Amygdala (tissue), 56 donors: ENCODE measurements around the gene RNF19B.
A peak's percentile ranks its signal among the peaks of the same experiment; 100 is the strongest.
"Not testable (repeated sequence)": the region's sequence is repeated elsewhere in the genome, so short reads cannot be mapped to it uniquely, and the experiment has no call there.

Source experiments
- DNase-seq, 56 donors: peaks; one replicate each; lab custom pipeline; 2025; lab: John Stamatoyannopoulos, UW

Gene RNF19B

DNA sequence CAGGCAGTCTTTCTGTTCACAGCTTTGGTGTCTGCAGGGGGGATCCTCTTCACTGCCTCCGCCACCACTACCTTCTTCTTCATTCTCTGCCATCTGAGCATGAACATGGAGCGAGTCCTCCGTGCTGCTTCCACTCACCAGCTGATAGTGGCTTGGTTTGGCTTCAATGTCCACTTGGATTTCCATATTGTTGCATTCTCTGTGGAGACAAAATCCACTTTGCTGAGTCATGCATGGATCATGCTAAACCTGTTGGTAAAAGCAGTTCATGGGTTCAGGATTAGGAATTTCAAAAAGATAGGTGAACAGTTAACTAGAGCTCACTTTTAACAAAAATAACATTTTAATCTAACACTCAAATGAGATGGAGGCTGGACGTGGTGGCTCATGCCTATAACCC is 27.5 kb downstream of the RNF19B start:
- DNase-seq: no peak

DNA sequence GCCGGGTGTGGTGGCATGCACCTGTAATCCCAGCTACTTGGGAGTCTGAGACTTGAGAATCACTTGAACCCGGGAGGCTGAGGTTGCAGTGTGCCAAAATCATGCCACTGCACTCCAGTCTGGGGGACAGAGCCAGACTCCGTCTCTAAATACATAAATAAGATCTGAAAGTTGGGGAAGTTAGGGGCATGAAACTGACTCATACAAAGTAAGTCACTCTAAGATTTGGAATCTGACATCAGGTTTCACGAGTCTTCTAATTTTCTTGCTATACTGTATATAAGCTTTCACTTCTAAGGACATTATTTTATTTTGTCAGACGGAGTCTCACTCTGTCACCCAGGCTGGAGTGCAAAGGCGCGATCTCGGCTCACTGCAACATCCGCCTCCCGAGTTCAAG is 30.1 kb downstream of the RNF19B start:
- no peak for DNase-seq

DNA sequence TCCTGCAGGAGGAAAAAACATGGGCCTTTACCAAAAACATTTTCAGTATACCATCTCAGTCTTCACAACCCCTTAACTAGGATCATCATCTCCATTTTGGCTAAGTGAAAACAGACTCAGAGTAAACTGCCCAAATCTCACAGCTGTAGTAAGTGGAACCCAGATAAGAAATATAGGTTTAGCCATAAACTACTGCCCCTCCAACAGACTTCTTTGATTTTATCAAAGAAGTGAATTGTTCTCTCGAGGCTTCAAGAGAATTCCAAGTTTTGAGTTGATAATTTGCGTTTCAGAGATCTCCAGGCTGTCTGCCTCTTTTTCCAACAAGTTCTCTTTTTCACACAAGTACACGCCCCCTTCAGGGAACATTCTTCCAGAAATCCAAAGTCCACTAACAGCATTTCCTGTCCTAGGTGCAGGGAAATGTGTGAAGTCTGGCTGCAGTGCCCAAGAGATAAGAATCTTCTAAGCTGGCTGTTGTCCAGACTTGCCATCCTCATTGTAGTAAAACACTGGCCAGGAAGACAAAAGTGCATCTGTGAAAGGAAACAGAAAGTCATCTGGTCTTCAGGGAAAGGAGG is 30.8 kb downstream of the RNF19B start:
- no peak for DNase-seq

DNA sequence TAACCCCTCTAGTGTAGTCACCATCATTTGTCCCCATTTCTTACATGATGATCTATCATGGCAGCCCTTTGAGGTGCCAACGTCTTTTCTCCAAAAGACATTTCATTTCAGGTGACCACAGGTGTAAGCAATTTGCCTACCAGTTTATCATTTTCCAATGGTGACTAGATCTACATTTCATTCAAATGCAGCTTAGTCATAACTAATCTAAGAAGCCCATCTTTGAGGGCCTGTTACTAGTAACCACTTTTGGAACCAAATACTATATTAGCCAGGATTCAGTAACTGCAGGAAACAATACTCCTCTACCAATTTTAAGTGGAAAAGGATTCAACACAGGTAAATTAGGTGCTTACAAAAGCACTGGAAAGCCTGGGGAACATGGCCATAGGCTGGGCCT is 32.8 kb downstream of the RNF19B start:
- no peak for DNase-seq

DNA sequence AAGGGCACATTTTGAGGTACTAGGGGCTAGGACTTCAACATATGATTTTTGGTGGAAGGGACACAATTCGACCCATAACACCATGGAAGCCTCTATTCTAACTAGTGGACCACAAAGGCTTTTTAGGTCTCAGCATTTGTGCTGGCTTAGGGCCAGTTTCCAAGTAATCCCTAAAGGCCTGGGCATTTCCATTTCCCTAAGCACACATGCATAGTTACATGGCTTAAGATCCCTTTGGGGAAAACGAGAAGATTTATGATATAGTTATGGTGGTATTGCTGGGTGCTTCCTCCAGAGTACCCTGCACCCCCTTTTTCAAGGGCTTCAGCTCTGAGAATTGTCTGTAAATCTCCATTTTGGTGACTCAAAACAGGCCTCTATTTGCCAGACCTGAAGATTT is 35.2 kb downstream of the RNF19B start:
- no peak for DNase-seq

DNA sequence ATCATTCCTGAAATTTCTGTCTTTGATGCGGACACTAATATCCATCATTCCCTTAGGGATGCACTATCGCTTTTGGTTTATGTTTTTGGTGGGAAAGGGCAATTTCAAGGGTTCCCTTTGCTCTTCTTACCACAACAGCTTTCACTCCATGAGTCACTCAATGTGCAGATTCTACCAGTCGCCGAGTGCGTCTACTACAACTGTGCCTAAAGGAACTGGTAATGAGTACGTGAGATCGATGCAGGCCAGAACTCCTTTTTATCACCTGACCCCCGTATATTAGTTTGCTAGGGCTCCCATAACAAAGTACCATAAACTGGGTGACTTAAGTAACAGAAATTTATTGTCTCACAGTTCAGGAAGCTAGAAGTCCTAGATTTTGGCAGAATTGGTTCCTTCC is 35.9 kb downstream of the RNF19B start:
- no peak for DNase-seq

DNA sequence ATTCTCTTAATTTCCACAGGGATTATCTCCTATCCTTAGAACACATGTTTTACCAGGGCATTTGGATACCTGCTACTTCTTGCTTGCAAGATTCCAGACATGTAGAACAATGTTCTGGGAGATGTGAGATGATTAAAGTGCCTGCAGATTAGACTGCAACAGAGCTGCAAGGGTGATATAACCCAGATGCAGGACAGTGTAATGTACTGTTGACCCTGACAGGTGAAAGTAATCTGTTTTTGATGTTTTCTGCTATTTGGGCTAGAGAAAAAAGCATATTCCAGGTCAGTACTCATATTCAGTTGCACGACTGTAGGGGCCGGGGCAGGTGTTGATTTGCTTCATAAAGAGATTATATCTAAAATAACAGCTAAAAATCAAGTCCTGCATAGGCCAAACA is 36.3 kb downstream of the RNF19B start:
- DNase-seq: no peak

DNA sequence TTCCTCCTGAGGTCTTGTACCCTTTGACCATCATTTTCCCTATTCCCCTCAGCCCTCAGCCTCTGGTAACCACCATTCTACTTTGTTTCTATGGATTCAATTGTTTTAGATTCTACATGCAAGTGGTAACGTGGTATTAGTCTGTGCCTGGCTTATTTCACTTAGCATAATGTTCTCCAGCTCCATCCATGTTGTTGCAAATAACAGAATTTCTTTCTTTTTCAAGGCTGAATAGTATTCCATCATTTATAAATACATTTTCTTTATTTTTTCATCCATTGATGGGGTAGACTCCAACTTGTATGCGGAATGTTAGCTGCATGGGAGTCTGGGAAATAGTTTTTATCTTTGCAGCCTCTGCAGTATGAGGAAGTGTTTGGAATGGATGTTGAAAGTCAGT is 37.2 kb downstream of the RNF19B start:
- no peak for DNase-seq

DNA sequence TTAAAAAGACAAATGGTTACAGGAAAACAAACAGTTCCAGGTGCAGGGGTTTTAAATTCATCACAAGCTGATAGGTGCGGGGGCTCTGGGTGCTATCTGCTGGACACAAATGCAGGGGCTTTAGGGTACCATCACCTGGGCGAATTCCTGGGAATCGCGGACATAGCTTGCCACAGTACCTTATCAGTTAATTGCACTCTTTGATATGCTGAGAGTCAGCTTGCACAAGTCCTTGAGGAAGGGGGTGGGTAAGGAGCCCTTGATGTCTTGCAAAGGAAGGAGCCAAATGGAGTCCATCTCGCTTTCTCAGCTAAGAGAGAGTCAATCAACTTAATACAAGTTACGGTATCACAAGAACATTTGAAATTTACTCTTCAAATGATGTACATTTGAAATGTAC is 38.0 kb downstream of the RNF19B start:
- DNase-seq: no peak

DNA sequence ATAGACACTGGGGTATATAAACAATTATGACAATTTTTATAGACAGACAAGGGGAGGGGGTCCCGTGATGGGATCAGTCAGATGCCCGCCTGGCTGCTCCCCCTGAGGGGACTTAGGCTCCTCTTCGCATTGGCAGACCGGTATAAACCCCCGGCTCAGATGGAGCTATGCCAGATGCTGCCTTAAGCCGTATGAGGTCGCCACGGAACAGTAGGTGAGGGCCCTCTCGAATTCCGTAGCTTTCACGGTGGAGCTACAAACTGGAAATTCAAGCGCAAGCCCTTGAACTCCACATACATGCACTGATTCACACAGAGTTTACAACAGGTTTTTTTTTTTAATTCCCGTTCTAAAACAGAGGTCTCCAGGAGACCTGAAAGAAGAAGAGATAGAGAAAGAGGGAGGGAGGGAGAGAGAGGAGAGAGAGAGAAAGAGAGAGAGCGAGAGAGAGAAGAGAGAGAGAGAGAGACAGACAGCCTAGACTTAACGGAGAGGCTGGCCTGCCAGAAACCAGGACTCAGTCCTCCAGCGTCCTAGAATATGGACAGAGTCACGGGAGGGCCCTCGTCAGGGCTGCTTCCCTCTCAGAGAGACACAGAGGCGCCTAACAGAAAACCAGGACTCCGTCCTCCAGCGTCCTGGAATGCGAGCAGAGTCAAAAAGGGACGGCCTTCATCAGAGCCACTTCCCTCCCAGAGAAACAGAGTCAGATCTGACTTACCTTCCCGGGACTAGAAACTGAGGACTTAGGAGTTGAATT is 39.0 kb downstream of the RNF19B start:
- no peak for DNase-seq

DNA sequence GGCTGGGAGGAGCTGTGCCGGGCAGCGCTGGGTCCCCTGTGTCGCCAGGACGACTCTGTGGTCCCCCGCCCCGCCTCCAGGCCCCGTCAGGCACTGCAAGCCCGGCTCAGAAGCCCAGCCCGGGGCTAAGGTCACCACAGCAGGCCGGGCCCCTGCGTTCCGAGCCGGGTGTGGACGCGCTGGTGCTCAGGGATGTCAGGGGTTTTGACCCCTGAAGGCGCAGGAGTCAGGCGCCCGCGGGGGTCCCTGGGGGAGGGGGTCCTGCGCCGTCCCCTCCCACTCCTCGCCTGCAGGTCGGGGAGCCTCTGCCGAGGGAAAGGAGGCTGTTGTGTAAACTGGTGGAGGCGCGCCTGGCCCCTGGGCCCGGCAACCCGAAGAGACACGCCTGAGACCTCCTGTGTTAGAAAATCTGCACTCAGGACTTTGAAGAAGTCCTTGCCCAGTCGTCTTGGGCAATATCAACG is 39.7 kb downstream of the RNF19B start:
- no peak for DNase-seq

DNA sequence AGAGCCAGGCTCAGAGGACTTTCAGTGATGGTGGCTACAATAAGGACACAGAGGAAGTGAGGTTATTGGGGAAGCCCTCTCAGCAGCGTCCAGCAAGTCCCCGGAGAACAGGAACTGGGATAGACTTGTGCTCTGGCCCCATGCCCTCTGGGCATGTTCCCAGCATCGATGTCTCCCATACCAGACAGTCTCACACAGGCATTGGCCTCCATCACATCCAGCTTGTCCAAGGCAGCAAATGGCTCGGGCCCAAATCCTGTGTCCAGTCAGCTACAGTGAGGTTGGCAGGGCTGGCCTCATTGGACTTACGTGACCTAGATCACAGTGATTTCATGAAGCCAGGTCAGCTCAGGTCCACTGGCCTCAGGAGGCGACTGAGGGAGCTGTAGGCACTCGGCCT is 43.8 kb downstream of the RNF19B start:
- peak in 1 of 56 donors; percentile 26 for DNase-seq

DNA sequence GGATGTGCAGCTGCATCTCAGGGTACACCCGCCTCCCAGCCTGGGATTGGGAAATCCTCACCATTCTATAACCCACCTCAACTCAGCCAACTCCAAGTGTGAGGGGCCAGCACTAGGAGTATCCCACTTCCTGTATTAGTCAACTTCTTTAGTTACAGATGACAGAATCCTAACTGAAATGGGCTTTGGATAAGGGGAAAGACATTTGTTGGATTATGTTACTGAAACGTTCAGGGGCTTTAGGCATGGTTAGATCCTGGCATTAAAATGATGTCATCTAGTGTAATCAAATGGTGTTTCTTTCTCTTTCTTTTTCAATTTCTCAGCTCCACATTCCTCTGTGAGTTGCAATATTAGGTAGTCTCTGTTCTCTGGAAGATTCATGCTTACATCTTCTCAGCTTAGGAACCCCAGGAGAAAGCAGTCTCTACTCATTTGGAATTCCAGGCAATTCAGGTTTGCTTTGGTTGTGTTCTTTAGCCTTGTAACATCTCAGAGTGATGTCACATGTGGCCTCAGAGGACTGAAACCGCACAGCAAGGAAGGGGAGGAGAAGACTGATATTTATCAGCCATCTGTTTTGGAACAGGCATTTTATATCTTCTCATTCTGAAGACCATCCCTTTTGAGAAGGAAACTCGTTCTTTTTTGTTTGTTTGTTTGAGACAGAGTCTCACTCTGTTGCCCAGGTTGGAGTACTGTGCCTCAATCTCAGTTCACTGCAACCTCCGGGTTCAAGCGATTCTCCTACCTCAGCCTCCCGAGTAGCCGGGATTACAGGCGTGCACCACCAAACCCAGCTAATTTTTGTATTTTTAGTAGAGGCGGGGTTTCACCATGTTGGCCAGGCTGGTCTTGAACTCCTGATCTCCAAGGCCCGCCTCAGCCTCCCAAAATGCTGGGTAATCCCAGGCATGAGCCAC is 44.5 kb downstream of the RNF19B start:
- no peak for DNase-seq

DNA sequence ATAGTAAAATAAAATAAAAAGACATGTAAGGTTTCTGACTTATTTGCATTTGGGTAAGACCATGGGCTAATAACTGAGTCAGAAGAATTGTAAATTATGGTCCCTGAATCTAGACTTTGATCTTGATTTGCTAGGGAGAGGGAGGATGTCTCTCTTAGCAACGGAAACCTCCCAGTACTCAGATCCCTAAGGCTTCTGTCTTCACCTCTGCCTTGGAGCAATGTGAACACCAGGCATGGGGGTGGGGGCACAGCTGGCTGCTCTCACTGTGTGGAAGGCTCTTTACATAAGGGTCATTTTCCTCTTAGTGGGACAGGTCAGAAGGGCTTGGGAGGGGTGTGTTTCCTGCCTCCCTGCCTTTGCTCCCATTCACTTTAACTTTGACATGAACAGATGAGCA is 46.4 kb downstream of the RNF19B start:
- no peak for DNase-seq

DNA sequence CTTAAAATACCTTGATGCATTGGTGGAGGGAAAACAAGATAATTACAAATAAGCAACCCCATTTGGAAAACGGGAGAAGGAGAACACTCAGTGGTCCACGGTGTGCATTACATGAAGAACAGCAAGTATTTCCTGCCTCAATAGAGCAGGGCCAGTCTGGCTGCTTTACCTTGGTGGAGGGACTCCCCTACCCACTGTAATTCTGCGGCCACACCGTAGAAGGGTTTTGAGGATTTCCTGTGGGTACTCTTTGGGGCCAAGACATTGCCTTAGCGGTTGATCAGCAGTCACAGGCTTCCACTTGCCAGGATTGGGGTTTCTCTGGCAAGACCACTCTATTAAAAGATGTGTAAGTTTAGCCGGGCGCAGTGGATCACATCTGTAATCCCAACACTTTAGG is 47.1 kb downstream of the RNF19B start:
- no peak for DNase-seq

DNA sequence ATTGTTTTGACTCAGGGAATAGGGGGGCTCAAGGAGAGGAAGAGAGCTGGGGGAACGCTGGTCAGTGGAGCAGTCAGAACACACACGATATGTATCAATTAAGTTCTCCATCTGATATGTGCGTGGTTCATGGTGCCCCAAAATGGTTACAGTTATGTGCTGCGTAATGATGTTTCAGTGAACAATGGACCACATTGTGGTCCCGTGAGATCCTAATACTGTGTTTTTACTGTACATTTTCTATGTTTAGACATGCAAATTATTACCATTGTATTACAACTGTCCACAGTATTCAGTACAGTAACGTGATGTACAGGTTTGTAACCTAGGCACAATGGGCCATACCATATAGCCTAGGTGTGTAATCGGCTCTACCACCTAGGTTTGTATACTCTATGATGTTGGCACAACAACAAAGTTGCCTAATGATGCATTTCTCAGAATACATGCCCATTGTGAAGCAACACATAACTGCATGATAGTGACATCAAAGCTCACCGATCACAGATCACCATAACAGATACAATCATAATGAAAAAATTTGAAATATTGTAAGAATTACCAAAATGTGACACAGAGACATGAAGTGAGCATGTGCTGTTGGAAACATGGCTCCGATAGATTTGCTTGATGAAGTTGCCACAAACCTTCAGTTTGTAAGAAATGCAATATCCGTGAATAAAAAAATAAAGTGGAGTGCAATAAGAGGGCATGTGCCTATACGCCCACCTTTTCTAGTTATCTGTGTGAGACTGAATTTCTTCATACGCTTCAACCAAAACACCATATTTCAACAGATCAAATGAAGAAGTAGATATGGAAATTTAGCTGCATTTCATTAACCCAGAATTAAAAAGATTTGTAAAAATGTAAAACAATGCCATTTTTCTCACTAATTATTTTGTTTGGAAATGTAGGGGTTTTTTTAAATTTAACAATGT is 48.6 kb downstream of the RNF19B start:
- DNase-seq: no peak

DNA sequence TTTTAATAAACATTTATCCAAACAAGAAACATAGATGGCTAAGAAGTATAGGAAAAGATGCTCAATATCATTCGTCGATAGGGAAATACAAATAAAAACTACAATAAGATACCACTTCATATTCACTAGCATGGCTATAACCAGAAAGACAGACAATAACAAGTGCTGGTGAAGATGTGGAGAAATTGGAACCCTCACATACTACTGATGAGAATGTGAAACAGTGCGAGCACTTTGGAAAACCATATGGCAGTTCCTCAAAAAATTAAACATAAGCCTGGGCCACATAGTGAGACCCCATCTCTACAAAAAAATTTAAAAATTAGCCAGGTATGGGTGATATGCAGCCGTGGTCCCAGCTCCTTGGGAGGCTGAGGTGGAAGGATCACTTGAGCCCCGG is 54.3 kb downstream of the RNF19B start:
- no peak for DNase-seq

DNA sequence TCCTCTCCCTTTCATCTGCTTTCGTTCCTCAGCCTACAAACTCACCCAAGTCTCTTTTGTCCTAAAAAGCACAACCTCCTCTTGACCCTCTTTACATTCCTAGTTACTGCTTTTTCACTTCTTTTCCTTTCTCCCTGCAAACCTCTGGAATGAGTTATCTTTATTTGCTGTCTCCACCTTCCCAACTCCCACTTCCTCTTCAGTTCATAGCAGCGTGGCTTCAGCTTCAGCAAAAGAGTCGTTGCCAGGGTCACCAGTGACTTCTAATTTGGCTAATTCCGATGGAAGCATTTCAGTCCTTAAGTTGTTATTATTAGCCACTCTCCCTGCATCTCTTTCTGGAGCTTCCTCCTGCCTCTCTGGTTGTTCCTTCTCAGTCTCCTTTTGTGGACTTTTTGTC is 57.2 kb downstream of the RNF19B start:
- no peak for DNase-seq

DNA sequence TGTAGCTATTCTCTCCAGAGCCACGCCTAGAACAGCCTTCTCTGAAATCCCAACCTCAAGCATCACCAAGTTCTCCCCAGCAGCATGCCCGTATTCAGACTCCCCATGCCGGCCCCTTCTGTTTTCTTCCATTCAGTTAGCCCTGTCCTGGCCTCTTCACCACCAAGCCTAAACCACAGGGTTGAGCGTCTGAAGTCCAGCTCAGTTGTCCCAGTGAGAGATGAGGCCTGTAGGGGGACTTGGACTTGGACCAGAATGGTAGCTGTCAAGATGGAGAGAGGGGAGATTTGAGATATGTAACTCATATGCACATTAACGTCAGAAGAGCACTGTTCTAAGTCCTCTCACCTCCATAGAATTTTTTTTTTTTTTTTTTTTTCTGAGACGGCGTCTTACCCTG is 58.0 kb downstream of the RNF19B start:
- DNase-seq: no peak

DNA sequence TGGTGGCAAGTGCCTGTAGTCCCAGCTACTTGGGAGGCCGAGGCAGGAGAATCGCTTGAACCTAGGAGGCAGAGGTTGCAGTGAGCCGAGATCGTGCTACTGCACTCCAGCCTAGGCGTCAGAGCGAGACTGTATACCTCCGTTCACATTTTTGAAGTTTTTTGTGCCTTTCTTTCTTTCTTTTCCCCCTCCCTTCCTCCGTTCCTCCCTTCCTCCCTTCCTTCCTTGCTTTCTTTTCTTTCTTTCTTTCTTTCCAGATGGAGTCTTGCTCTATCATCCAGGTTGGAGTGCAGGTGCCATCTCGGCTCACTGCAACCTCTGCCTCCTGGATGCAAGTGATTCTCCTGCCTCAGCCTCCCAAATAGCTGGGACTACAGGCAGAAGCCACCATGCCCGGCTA is 59.0 kb downstream of the RNF19B start:
- DNase-seq: not testable (repeated sequence)
